ENCODE results near the gene TTBK2. TPM values are rescaled to one million over a fixed set of nuclear protein-coding genes. Genes with fewer than 3 reads are reported as not detected.

Gene TTBK2
- total and polyA plus RNA-seq, 10 donors = 1.4 to 27.8 (median 19.5) TPM

DNA sequence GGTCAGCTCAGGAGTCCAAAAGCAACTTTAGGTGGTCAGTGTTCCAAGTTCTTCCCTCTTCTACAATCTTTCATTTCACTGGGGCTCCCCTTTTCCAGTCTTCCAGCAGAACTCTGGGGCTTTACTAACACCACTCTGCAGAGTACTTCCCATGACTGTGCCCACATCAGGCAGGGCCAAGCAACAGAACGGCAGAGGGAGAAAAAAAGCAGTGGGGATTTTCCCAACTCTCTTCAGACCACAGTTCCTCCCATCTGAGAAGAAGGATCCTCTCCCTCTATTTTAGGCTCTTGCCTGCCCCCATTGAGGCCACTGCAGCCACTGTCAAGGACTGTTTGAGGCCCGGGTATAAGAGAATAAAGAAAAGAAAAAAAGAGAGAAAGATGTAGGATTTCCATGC, 70.7 kb downstream of the TTBK2 start:
- Histone ChIP-seq H3K27ac (no peak overlapping the region), H3K4me1 (no peaks in the 10 kb centered on the region), H3K4me3 (no peak overlapping the region), H3K9me3 (no peaks in the 10 kb centered on the region), H3K27me3 (replicated peaks in 1 of 7) (no peaks in the 10 kb centered on the region), H3K36me3 (peaks cover 0 to 33% (median 5%) of the 10 kb centered on the region in 6 donors)
- no peak for TF ChIP-seq POLR2AphosphoS5 (IDR thresholded peaks at IDR 0.05)
- TF ChIP-seq POLR2A (IDR thresholded peaks at IDR 0.05) = no peak
- TF ChIP-seq, protein P1, sequence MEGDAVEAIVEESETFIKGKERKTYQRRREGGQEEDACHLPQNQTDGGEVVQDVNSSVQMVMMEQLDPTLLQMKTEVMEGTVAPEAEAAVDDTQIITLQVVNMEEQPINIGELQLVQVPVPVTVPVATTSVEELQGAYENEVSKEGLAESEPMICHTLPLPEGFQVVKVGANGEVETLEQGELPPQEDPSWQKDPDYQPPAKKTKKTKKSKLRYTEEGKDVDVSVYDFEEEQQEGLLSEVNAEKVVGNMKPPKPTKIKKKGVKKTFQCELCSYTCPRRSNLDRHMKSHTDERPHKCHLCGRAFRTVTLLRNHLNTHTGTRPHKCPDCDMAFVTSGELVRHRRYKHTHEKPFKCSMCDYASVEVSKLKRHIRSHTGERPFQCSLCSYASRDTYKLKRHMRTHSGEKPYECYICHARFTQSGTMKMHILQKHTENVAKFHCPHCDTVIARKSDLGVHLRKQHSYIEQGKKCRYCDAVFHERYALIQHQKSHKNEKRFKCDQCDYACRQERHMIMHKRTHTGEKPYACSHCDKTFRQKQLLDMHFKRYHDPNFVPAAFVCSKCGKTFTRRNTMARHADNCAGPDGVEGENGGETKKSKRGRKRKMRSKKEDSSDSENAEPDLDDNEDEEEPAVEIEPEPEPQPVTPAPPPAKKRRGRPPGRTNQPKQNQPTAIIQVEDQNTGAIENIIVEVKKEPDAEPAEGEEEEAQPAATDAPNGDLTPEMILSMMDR (IDR thresholded peaks at IDR 0.05 in 8 of 11, conservative IDR thresholded peaks at IDR 0.05 in 3 of 11) = no peak
- WGBS, 5 donors = 64 to 80% (median 78%) methylated on average over 2 of the region's 2 CpGs
- intact Hi-C loops (cut with DNase I; ENCODE audit: low total_unique reads) = no loop called here
- DNase-seq = no peak

DNA sequence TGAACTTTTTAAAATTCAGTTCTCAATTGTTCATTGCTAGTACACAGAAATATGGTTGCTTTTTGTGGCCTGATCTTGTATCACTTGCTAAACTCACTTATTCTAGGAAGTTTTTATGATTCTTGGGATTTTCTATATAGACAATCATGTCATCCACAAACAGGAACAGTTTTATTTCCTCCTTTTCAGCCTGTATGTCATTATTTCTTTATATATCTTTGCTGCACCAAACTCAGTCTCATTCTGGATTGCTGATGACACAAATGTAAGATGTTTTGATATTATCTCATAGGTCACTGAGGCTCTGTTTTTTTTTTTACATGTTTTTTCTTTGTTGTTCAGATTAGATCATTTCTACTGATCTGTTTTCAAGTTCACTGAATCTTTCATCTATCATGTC, 71.7 kb downstream of the TTBK2 start:
- no peaks in the 10 kb centered on the region for H3K4me1 ChIP-seq
- no peak overlapping the region for H3K4me3 ChIP-seq
- peaks cover 0 to 10% (median 6%) of the 10 kb centered on the region in 8 donors for H3K9me3 ChIP-seq
- no peak for DNase-seq
- H3K27me3 ChIP-seq (replicated peaks in 1 of 7) = no peaks in the 10 kb centered on the region
- TF ChIP-seq POLR2A (IDR thresholded peaks at IDR 0.05) (no peak), POLR2AphosphoS5 (IDR thresholded peaks at IDR 0.05) (no peak)
- TF ChIP-seq, protein P1 (IDR thresholded peaks at IDR 0.05 in 8 of 11, conservative IDR thresholded peaks at IDR 0.05 in 3 of 11) = no peak
- intact Hi-C loops (cut with DNase I; ENCODE audit: low total_unique reads) = no loop called here
- peaks cover 0 to 31% (median 5%) of the 10 kb centered on the region in 6 donors for H3K36me3 ChIP-seq
- no peak overlapping the region for H3K27ac ChIP-seq

DNA sequence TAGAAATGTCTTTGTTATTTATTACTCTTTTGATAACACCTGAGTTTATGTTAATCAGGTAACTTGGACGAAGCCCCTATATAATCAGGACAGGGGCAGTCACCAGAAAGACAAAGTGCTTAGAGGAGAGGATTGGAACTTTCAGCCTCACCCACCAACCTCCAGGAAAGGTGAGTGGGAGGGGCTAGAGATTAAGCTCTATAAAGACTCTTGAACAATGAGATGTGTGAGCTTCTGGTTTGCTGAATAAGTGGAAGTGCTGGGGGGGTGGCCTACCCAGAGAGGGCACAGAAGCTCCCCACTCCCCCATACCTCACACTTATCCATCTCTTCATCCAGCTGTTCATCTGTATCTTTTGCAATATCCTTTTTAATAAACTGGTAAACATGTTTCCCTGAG, 73.9 kb downstream of the TTBK2 start:
- Histone ChIP-seq H3K9me3 (peaks cover 0 to 14% (median 8%) of the 10 kb centered on the region in 8 donors), H3K27me3 (replicated peaks in 1 of 7) (no peaks in the 10 kb centered on the region), H3K4me1 (no peaks in the 10 kb centered on the region), H3K27ac (no peak overlapping the region), H3K36me3 (peaks cover 0 to 23% (median 5%) of the 10 kb centered on the region in 6 donors), H3K4me3 (no peak overlapping the region)
- intact Hi-C loops (cut with DNase I; ENCODE audit: low total_unique reads) = no loop called here
- no peak for DNase-seq
- 90 to 96% (median 95%) methylated on average over 1 of the region's 1 CpG for WGBS, 5 donors
- TF ChIP-seq POLR2AphosphoS5 (IDR thresholded peaks at IDR 0.05) = no peak
- no peak for TF ChIP-seq POLR2A (IDR thresholded peaks at IDR 0.05)
- TF ChIP-seq, protein P1 (IDR thresholded peaks at IDR 0.05 in 8 of 11, conservative IDR thresholded peaks at IDR 0.05 in 3 of 11) = no peak

DNA sequence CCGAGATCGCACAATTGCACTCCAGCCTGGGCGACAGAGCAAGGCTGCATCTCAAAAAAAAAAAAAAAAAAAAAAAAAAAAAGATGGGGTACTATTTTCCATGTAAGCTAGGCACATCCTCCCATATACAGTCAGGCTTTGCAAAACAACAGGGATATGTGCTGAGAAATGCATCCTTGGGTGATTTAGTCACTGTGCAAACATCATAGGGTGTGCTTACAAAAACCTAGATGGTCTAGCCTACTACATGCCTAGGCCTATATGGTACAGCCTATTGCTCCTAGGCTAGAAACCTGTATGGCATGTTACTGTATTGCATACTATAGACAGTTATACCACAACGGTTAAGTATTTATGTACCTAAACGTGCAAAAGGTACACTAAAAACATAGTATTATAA, 75.0 kb downstream of the TTBK2 start:
- 94 to 98% (median 98%) methylated on average over 5 of the region's 5 CpGs for WGBS, 5 donors
- TF ChIP-seq, protein P1 (IDR thresholded peaks at IDR 0.05 in 8 of 11, conservative IDR thresholded peaks at IDR 0.05 in 3 of 11) = no peak
- TF ChIP-seq POLR2A (IDR thresholded peaks at IDR 0.05) = no peak
- no peak for TF ChIP-seq POLR2AphosphoS5 (IDR thresholded peaks at IDR 0.05)

More for the DNA sequence above, 75.0 kb downstream of the TTBK2 start:
- H3K9me3 ChIP-seq = peaks cover 0 to 14% (median 8%) of the 10 kb centered on the region in 8 donors
- DNase-seq = no peak
- H3K27me3 ChIP-seq (replicated peaks in 1 of 7) = no peaks in the 10 kb centered on the region
- H3K36me3 ChIP-seq = peaks cover 0 to 26% (median 5%) of the 10 kb centered on the region in 6 donors
- H3K4me3 ChIP-seq = no peak overlapping the region
- H3K4me1 ChIP-seq = no peaks in the 10 kb centered on the region
- no peak overlapping the region for H3K27ac ChIP-seq
- intact Hi-C loops (cut with DNase I; ENCODE audit: low total_unique reads) = no loop called here
